Adipocyte (in vitro differentiated cells): ENCODE results near the gene CCDC187.
"Not testable (repeated sequence)": the region's sequence is repeated elsewhere in the genome, so short reads cannot be mapped to it uniquely, and the experiment has no call there.

Experiments
- DNase-seq: peaks from one replicate; pipeline ENCODE4 v3.0.0-alpha.2; 2015; ENCODE audit warnings: low read depth
- H3K27me3 ChIP-seq: replicated peaks from 2 replicates; pipeline ENCODE4 v1.7.0; 2013; ENCODE audit warnings: mild to moderate bottlenecking, low read length, moderate library complexity; ENCODE audit not compliant: control insufficient read depth, insufficient read depth
- H3K36me3 ChIP-seq: 2 replicates; pipeline ENCODE4 v1.7.0; 2013; ENCODE audit warnings: low read length, mild to moderate bottlenecking, moderate library complexity; ENCODE audit not compliant: control insufficient read depth, insufficient read depth, severe bottlenecking
- H3K4me1 ChIP-seq: 2 replicates; pipeline ENCODE4 v1.7.0; 2013; ENCODE audit warnings: mild to moderate bottlenecking, low read length, moderate library complexity; ENCODE audit not compliant: control insufficient read depth, insufficient read depth
- H3K4me3 ChIP-seq: 2 replicates; pipeline ENCODE4 v1.7.0; 2013; ENCODE audit warnings: mild to moderate bottlenecking, low read length, moderate library complexity
- H3K9ac ChIP-seq: 2 replicates; pipeline ENCODE4 v1.7.0; 2013; ENCODE audit warnings: mild to moderate bottlenecking, low read length, moderate library complexity
- H3K9me3 ChIP-seq: 2 replicates; pipeline ENCODE4 v1.7.0; 2013; ENCODE audit warnings: mild to moderate bottlenecking, low read length, moderate library complexity; ENCODE audit not compliant: control insufficient read depth

Gene CCDC187

GRCh38 chr9:136242918-136243525 is 60.9 kb downstream of the CCDC187 start:
- no peaks in the 10 kb centered on the region for H3K9me3 ChIP-seq
- no peak overlapping the region for H3K4me3 ChIP-seq
- H3K4me1 ChIP-seq, result peaks cover 14% of the 10 kb centered on the region
- no peaks in the 10 kb centered on the region for H3K36me3 ChIP-seq
- DNase-seq, result no peak
- H3K27me3 ChIP-seq, result peaks cover 16% of the 10 kb centered on the region
- H3K9ac ChIP-seq, result no peak overlapping the region

GRCh38 chr9:136242248-136242647 is 61.6 kb downstream of the CCDC187 start:
- Histone ChIP-seq H3K4me1 (peaks cover 14% of the 10 kb centered on the region), H3K4me3 (no peak overlapping the region), H3K36me3 (no peaks in the 10 kb centered on the region), H3K27me3 (peaks cover 9% of the 10 kb centered on the region), H3K9me3 (no peaks in the 10 kb centered on the region), H3K9ac (no peak overlapping the region)
- no peak for DNase-seq

GRCh38 chr9:136241542-136241941 is 62.4 kb downstream of the CCDC187 start:
- Histone ChIP-seq H3K9ac (no peak overlapping the region), H3K36me3 (no peaks in the 10 kb centered on the region), H3K27me3 (peaks cover 2% of the 10 kb centered on the region), H3K4me3 (no peak overlapping the region), H3K4me1 (peaks cover 14% of the 10 kb centered on the region), H3K9me3 (no peaks in the 10 kb centered on the region)
- DNase-seq, result no peak

- Histone ChIP-seq H3K9me3 (no peaks in the 10 kb centered on the region), H3K27me3 (no peaks in the 10 kb centered on the region), H3K4me1 (peaks cover 12% of the 10 kb centered on the region), H3K36me3 (peaks cover under 1% of the 10 kb centered on the region), H3K9ac (no peak overlapping the region), H3K4me3 (no peak overlapping the region)
- DNase-seq, result no peak
Measured at GRCh38 chr9:136240941-136241340, 63.0 kb downstream of the CCDC187 start.

GRCh38 chr9:136239983-136240330 is 63.9 kb downstream of the CCDC187 start:
- H3K27me3 ChIP-seq, result no peaks in the 10 kb centered on the region
- no peak for DNase-seq
- H3K9ac ChIP-seq, result no peak overlapping the region
- peaks cover 10% of the 10 kb centered on the region for H3K4me1 ChIP-seq
- H3K9me3 ChIP-seq, result no peaks in the 10 kb centered on the region
- peaks cover 6% of the 10 kb centered on the region for H3K36me3 ChIP-seq
- H3K4me3 ChIP-seq, result no peak overlapping the region

- Histone ChIP-seq H3K27me3 (no peaks in the 10 kb centered on the region), H3K4me3 (no peak overlapping the region), H3K9me3 (no peaks in the 10 kb centered on the region), H3K9ac (no peak overlapping the region), H3K36me3 (peaks cover 6% of the 10 kb centered on the region), H3K4me1 (peaks cover 4% of the 10 kb centered on the region)
- DNase-seq, result no peak
Measured at GRCh38 chr9:136239135-136239982, 64.5 kb downstream of the CCDC187 start.

- Histone ChIP-seq H3K4me1 (no peaks in the 10 kb centered on the region), H3K27me3 (no peaks in the 10 kb centered on the region), H3K9me3 (no peaks in the 10 kb centered on the region), H3K9ac (no peak overlapping the region), H3K36me3 (peaks cover 6% of the 10 kb centered on the region), H3K4me3 (no peak overlapping the region)
- no peak for DNase-seq
Measured at GRCh38 chr9:136238342-136238732, 65.6 kb downstream of the CCDC187 start.

- no peak overlapping the region for H3K9ac ChIP-seq
- H3K27me3 ChIP-seq, result no peaks in the 10 kb centered on the region
- H3K9me3 ChIP-seq, result no peaks in the 10 kb centered on the region
- no peaks in the 10 kb centered on the region for H3K4me1 ChIP-seq
- no peak overlapping the region for H3K4me3 ChIP-seq
- peaks cover 6% of the 10 kb centered on the region for H3K36me3 ChIP-seq
- DNase-seq, result no peak
Measured at GRCh38 chr9:136237486-136238341, 66.2 kb downstream of the CCDC187 start.

GRCh38 chr9:136236471-136237410 is 67.2 kb downstream of the CCDC187 start:
- not testable (repeated sequence) for H3K9ac ChIP-seq, H3K36me3 ChIP-seq, H3K4me1 ChIP-seq, H3K27me3 ChIP-seq, H3K4me3 ChIP-seq, DNase-seq, H3K9me3 ChIP-seq

- H3K9me3 ChIP-seq, result no peaks in the 10 kb centered on the region
- H3K27me3 ChIP-seq, result no peaks in the 10 kb centered on the region
- H3K4me1 ChIP-seq, result no peaks in the 10 kb centered on the region
- DNase-seq, result no peak
- peaks cover 6% of the 10 kb centered on the region for H3K36me3 ChIP-seq
- no peak overlapping the region for H3K9ac ChIP-seq
- no peak overlapping the region for H3K4me3 ChIP-seq
Measured at GRCh38 chr9:136235709-136236455, 68.0 kb downstream of the CCDC187 start.
